K562 (cell line): ENCODE measurements around the gene PTCH1. TPM values are rescaled to one million over a fixed set of nuclear protein-coding genes. Genes with fewer than 3 reads are reported as not detected.

Experiments
- GTF2F1 ChIP-seq: IDR thresholded peaks from 2 replicates; pipeline ENCODE4 v1.6.1; 2011; ENCODE audit warnings: low read depth, low read length, improper control_type of control experiment
- HBP1 ChIP-seq: fragments of 450-650 bp; formaldehyde crosslinking; IDR thresholded peaks from 2 replicates; pipeline ENCODE4 v1.4.0; 2022; ENCODE audit warnings: missing genetic modification characterization
- NFE2L1 ChIP-seq: fragments of 450-650 bp; IDR thresholded peaks from 2 replicates; pipeline ENCODE4 v1.6.1; 2016; ENCODE audit warnings: missing genetic modification characterization, low read depth, mild to moderate bottlenecking, missing compliant biosample characterization, moderate library complexity, borderline replicate concordance
- POLR2B ChIP-seq: fragments of 450-650 bp; IDR thresholded peaks from 2 replicates; pipeline ENCODE4 v1.6.1; 2018; ENCODE audit warnings: low read depth; ENCODE audit not compliant: partially characterized antibody
- REST ChIP-seq, 2 experiments: fragments of 450-650 bp; formaldehyde crosslinking in 1 of 2; IDR thresholded peaks; 2 replicates each; pipeline versions ENCODE4 v1.4.0 to v1.6.1; 2014 to 2020; ENCODE audit warnings: mild to moderate bottlenecking in 2 of 2, borderline replicate concordance in 1 of 2, low read depth in 1 of 2
- TAF9B ChIP-seq: fragments of 450-650 bp; IDR thresholded peaks from 2 replicates; pipeline ENCODE4 v1.6.1; 2018; ENCODE audit warnings: mild to moderate bottlenecking; ENCODE audit not compliant: partially characterized antibody
- ZNF551 ChIP-seq: fragments of 250-450 bp; sonication (Bioruptor Pico); IDR thresholded peaks from 2 replicates; pipeline ENCODE4 v1.5.0; 2021; ENCODE audit warnings: mild to moderate bottlenecking, moderate library complexity
- ZNF655 ChIP-seq: fragments of 250-450 bp; sonication (Bioruptor Pico); IDR thresholded peaks from 2 replicates; pipeline ENCODE4 v1.5.0; 2021
- ZZZ3 ChIP-seq: fragments of 450-650 bp; IDR thresholded peaks from 2 replicates; pipeline ENCODE4 v1.6.1; 2016; ENCODE audit warnings: antibody characterized with exemption, mild to moderate bottlenecking, moderate library complexity
- polyA plus RNA-seq, 8 experiments: library from polyadenylated mRNA; depleted of rRNA in 4 of 8; stranded (reverse) in 5 of 8; unstranded in 3 of 8; fragments of >200 nt; fragmentation: Nextera tagmentation in 2 of 8; fragmentation: Illumina TruSeq in 1 of 8; extraction: Ambion mirVana in 2 of 8; extraction: Trizol in 1 of 8; gene quantifications; 2 replicates each; pipeline versions ENCODE4 v1.2.1 to v1.2.3, GENCODE V29; 2011 to 2014; ENCODE audit warnings: inconsistent platforms in 1 of 8, missing spikeins in 1 of 8
- total RNA-seq, 7 experiments: library from RNA; depleted of rRNA in 6 of 7; stranded (reverse); fragments of >200 nt in 6 of 7; fragmentation: Illumina TruSeq in 2 of 7; extraction: Trizol in 2 of 7; gene quantifications; 2 replicates each; pipeline versions ENCODE4 v1.2.1 to v1.2.3, GENCODE V29; 2011 to 2021; ENCODE audit warnings: low replicate concordance in 1 of 7
- TF ChIP-seq, protein P1 (sequence below): fragments of 250-450 bp; sonication (Bioruptor Pico); IDR thresholded peaks from 2 replicates; pipeline ENCODE4 v1.8.0; 2022; ENCODE audit warnings: inconsistent platforms
- TF ChIP-seq, protein P2 (sequence below): fragments of 150-350 bp; conservative IDR thresholded peaks from 2 replicates; pipeline ENCODE4 v1.6.1; 2014; ENCODE audit warnings: low read length

The PTCH1 gene
- total and polyA plus RNA-seq, 9 of the 15 experiments (the other 6 are each of a cell fraction or from before 2014, with no cell fraction given): 0.70 to 9.9 (median 3.8) TPM

- TF ChIP-seq HBP1 (CRISPR knock-in tag) (no peak), NFE2L1 (tag) (no peak), GTF2F1 (no peak), ZNF551 (CRISPR knock-in tag) (no peak), TAF9B (peak; percentile 31), ZZZ3 (no peak), POLR2B (peak; percentile 48), ZNF655 (CRISPR knock-in tag) (no peak), REST (IDR thresholded peaks at IDR 0.05; ENCODE audit: borderline replicate concordance) (no peak), REST (CRISPR knock-in tag; IDR thresholded peaks at IDR 0.05; ENCODE audit: low read depth) (no peak)
- TF ChIP-seq, protein P1, sequence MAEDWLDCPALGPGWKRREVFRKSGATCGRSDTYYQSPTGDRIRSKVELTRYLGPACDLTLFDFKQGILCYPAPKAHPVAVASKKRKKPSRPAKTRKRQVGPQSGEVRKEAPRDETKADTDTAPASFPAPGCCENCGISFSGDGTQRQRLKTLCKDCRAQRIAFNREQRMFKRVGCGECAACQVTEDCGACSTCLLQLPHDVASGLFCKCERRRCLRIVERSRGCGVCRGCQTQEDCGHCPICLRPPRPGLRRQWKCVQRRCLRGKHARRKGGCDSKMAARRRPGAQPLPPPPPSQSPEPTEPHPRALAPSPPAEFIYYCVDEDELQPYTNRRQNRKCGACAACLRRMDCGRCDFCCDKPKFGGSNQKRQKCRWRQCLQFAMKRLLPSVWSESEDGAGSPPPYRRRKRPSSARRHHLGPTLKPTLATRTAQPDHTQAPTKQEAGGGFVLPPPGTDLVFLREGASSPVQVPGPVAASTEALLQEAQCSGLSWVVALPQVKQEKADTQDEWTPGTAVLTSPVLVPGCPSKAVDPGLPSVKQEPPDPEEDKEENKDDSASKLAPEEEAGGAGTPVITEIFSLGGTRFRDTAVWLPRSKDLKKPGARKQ (CRISPR knock-in tag): no peak
- TF ChIP-seq, protein P2, sequence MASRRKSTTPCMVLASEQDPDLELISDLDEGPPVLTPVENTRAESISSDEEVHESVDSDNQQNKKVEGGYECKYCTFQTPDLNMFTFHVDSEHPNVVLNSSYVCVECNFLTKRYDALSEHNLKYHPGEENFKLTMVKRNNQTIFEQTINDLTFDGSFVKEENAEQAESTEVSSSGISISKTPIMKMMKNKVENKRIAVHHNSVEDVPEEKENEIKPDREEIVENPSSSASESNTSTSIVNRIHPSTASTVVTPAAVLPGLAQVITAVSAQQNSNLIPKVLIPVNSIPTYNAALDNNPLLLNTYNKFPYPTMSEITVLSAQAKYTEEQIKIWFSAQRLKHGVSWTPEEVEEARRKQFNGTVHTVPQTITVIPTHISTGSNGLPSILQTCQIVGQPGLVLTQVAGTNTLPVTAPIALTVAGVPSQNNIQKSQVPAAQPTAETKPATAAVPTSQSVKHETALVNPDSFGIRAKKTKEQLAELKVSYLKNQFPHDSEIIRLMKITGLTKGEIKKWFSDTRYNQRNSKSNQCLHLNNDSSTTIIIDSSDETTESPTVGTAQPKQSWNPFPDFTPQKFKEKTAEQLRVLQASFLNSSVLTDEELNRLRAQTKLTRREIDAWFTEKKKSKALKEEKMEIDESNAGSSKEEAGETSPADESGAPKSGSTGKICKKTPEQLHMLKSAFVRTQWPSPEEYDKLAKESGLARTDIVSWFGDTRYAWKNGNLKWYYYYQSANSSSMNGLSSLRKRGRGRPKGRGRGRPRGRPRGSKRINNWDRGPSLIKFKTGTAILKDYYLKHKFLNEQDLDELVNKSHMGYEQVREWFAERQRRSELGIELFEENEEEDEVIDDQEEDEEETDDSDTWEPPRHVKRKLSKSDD: no peak
Observed at GRCh38 chr9:95505717-95506427, 10.9 kb downstream of the PTCH1 start (continued).
